Calu3 (cell line): ENCODE measurements around the gene RFLNA. TPM values are rescaled to one million over a fixed set of nuclear protein-coding genes. Genes with fewer than 3 reads are reported as not detected.

ENCODE experiments used
- BruUV-seq: library from RNA; stranded (reverse); fragments of 400-500 nt; replicated peaks from 2 replicates; lab custom pipeline; 2021; lab: Mats Ljungman, UMichigan
- CTCF ChIA-PET: fragments of 300-600 bp; sonication (Branson Sonifier 250); formaldehyde crosslinking; loops from one replicate; lab custom pipeline; 2022; ENCODE audit warnings: antibody characterized with exemption; lab: Charles Lee
- DNase-seq: peaks from one replicate; pipeline ENCODE4 v3.0.0; 2022
- H3K27ac Mint-ChIP-seq: one replicate; pipeline ENCODE4 v1.8.0; 2022; ENCODE audit warnings: mixed read lengths; ENCODE audit not compliant: unreplicated experiment
- H3K27me3 Mint-ChIP-seq: one replicate; pipeline ENCODE4 v1.8.0; 2022; ENCODE audit warnings: mixed read lengths; ENCODE audit not compliant: unreplicated experiment
- H3K36me3 Mint-ChIP-seq: one replicate; pipeline ENCODE4 v1.8.0; 2022; ENCODE audit warnings: mild to moderate bottlenecking, moderate library complexity, mixed read lengths; ENCODE audit not compliant: insufficient read depth, unreplicated experiment
- H3K4me1 Mint-ChIP-seq: one replicate; pipeline ENCODE4 v1.8.0; 2022; ENCODE audit warnings: mild to moderate bottlenecking, low read depth, mixed read lengths; ENCODE audit not compliant: unreplicated experiment
- H3K4me3 Mint-ChIP-seq: one replicate; pipeline ENCODE4 v1.8.0; 2022; ENCODE audit warnings: mild to moderate bottlenecking, low read depth, moderate library complexity, mixed read lengths; ENCODE audit not compliant: unreplicated experiment
- H3K9me3 Mint-ChIP-seq: one replicate; pipeline ENCODE4 v1.8.0; 2022; ENCODE audit warnings: low read depth, mixed read lengths; ENCODE audit not compliant: unreplicated experiment
- intact Hi-C: fragments of 100-400 bp; cut with micrococcal nuclease; formaldehyde crosslinking; loops from one replicate; pipeline ENCODE4 v1.10.0; 2022; ENCODE audit not compliant: unreplicated experiment
- total RNA-seq: library from RNA; stranded (reverse); gene quantifications from 2 replicates; pipeline ENCODE4 v1.2.3, GENCODE V29; 2022
- TF ChIP-seq, protein P1 (sequence below): fragments of 200-600 bp; IDR thresholded peaks from one replicate; pipeline ENCODE4 v1.8.0; 2022; ENCODE audit warnings: antibody characterized with exemption; ENCODE audit not compliant: unreplicated experiment

RFLNA gene
- total RNA-seq, 1 experiment from 2014 or later, result not detected

DNA sequence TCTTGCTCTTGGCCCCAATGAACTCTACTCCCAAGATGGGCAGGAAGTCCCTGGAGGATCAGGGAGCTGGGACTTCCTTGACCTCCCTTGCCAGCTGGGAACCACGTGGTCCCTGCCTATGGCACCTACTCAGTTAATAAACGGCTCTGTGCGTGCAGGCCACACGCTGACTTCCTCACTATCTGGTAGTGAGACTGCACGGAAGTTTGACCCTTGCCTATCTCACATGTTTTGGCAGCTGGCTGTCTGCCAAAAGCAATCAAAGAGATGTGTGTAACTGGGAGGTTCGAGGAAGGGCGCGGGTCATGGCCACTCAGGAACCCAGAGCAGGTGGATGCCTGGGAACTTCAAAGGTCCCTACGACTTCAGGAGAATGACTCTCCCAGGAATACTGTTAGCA, 57.9 kb downstream of the RFLNA start:
- Mint-ChIP-seq H3K27me3 (no peaks in the 10 kb centered on the region), H3K4me3 (no peak overlapping the region), H3K4me1 (peaks cover 18% of the 10 kb centered on the region), H3K27ac (peak overlapping the region; percentile 72), H3K36me3 (peaks cover 80% of the 10 kb centered on the region), H3K9me3 (no peaks in the 10 kb centered on the region)
- no TSS peak for BruUV-seq
- intact Hi-C loops, result no loop called here
- CTCF ChIA-PET, result interaction anchor here (0.7 to 2.2 kb wide), 3 partner anchors 30 to 419 kb away, joined by 3 to 7 read pairs (median 6); no protein-coding TSS in a partner anchor
- DNase-seq, result peak; percentile 71
- TF ChIP-seq, protein P1, sequence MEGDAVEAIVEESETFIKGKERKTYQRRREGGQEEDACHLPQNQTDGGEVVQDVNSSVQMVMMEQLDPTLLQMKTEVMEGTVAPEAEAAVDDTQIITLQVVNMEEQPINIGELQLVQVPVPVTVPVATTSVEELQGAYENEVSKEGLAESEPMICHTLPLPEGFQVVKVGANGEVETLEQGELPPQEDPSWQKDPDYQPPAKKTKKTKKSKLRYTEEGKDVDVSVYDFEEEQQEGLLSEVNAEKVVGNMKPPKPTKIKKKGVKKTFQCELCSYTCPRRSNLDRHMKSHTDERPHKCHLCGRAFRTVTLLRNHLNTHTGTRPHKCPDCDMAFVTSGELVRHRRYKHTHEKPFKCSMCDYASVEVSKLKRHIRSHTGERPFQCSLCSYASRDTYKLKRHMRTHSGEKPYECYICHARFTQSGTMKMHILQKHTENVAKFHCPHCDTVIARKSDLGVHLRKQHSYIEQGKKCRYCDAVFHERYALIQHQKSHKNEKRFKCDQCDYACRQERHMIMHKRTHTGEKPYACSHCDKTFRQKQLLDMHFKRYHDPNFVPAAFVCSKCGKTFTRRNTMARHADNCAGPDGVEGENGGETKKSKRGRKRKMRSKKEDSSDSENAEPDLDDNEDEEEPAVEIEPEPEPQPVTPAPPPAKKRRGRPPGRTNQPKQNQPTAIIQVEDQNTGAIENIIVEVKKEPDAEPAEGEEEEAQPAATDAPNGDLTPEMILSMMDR, result no peak

DNA sequence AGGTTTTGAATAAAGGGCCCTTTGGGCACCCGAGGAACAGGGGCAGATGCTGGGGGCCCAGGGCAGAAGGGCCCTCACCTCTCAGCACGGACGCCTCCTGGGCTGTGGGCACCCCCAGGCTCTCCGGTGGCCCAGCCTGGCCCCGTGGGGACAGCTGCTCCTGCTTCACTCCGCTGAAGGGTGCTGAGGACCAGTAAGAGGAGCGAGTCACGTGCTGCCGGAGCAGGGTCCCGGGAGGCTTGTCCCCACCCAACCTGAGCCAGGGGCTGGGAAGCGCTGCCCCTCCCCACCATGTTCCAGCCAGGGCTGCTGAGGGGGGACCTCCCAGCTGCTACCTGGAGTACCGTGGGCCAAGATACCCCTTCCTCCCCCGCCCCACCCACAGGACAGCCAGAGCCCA, 59.5 kb downstream of the RFLNA start:
- Mint-ChIP-seq H3K27me3 (no peaks in the 10 kb centered on the region), H3K4me1 (peaks cover 18% of the 10 kb centered on the region), H3K4me3 (no peak overlapping the region), H3K9me3 (no peaks in the 10 kb centered on the region), H3K27ac (no peak overlapping the region), H3K36me3 (peaks cover 75% of the 10 kb centered on the region)
- intact Hi-C loops, result no loop called here
- DNase-seq, result no peak
- BruUV-seq, result no TSS peak
- TF ChIP-seq, protein P1, result no peak
- CTCF ChIA-PET, result no interaction called here

DNA sequence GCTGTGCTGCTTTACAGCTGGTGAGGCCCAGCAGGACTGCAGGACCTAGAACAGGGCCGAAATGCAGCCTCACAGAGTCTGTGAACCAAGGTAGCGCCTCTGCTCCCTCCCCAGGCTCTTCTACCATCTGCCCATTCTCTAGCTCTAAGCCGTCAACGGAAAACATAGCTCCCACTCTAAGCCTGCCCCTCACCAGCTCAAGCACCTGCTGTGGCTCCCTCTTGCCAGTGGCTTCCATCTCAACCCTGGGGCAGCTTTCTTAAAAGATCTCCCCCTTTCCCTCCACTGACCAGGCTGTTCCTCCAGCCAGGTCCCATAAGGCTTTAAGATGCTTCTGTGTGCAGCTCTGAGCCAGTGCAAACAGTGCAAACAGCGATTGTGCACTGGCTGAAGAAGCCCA, 61.3 kb downstream of the RFLNA start:
- no peaks in the 10 kb centered on the region for H3K27me3 Mint-ChIP-seq
- peaks cover 71% of the 10 kb centered on the region for H3K36me3 Mint-ChIP-seq
- DNase-seq, result no peak
- intact Hi-C loops, result no loop called here
- H3K4me1 Mint-ChIP-seq, result peaks cover 18% of the 10 kb centered on the region
- TF ChIP-seq, protein P1, result no peak
- BruUV-seq, result no TSS peak
- H3K27ac Mint-ChIP-seq, result no peak overlapping the region
- H3K4me3 Mint-ChIP-seq, result no peak overlapping the region
- CTCF ChIA-PET, result no interaction called here
- H3K9me3 Mint-ChIP-seq, result no peaks in the 10 kb centered on the region

DNA sequence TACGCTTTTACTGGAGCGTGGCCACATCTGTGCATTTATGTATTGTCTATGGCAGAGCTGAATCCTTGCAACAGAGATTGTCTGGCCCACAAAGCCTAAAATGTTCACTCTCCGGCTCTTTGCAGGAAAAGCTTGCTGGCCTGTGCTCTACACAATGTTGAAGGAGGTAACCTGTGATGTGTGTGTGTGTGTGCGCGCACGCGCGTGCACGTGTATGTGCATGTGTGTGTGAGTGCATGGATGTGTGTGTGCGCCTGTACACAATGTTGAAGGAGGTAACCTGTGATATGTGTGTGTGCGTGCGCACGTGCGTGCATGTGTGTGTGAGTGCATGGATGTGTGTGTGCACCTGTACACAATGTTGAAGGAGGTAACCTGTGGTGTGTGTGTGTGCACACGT, 62.7 kb downstream of the RFLNA start:
- TF ChIP-seq, protein P1, result no peak
- no peaks in the 10 kb centered on the region for H3K9me3 Mint-ChIP-seq
- no peaks in the 10 kb centered on the region for H3K27me3 Mint-ChIP-seq
- no peak for DNase-seq
- H3K4me1 Mint-ChIP-seq, result peaks cover 15% of the 10 kb centered on the region
- no peak overlapping the region for H3K27ac Mint-ChIP-seq
- H3K36me3 Mint-ChIP-seq, result peaks cover 64% of the 10 kb centered on the region
- CTCF ChIA-PET, result no interaction called here
- intact Hi-C loops, result no loop called here
- BruUV-seq, result no TSS peak
- H3K4me3 Mint-ChIP-seq, result no peak overlapping the region
